OCI-LY1 (cell line): ENCODE results near the gene TUBB1.

Experiments used
- H2AFZ ChIP-seq: fragments of 200-600 bp; sonication (generic), shearing (Covaris generic); 2 replicates; pipeline ENCODE4 v1.6.0; 2014; ENCODE audit warnings: antibody characterized with exemption, mild to moderate bottlenecking, low read length
- H3F3A ChIP-seq: fragments of 200-600 bp; sonication (generic), shearing (Covaris generic); 2 replicates; pipeline ENCODE4 v1.6.0; 2014; ENCODE audit warnings: mild to moderate bottlenecking, antibody characterized with exemption, low read length, moderate library complexity; ENCODE audit not compliant: insufficient read depth
- H3K27ac ChIP-seq: fragments of 200-600 bp; sonication (generic); 2 replicates; pipeline ENCODE4 v1.5.1; 2014; ENCODE audit warnings: low read length, mixed run types, mild to moderate bottlenecking, low read depth; ENCODE audit not compliant: poor library complexity, severe bottlenecking
- H3K27me3 ChIP-seq: fragments of 200-600 bp; sonication (generic); 2 replicates; pipeline ENCODE4 v1.6.0; 2014; ENCODE audit warnings: antibody characterized with exemption, mild to moderate bottlenecking, low read length, moderate library complexity; ENCODE audit not compliant: insufficient read depth
- H3K36me3 ChIP-seq: fragments of 200-600 bp; sonication (generic); 2 replicates; pipeline ENCODE4 v1.6.1; 2014; ENCODE audit warnings: mild to moderate bottlenecking, antibody characterized with exemption, low read length, moderate library complexity, mixed read lengths; ENCODE audit not compliant: insufficient read depth
- H3K4me1 ChIP-seq: fragments of 200-600 bp; sonication (generic); 2 replicates; pipeline ENCODE4 v1.5.1; 2014; ENCODE audit warnings: mild to moderate bottlenecking, low read length, moderate library complexity; ENCODE audit not compliant: insufficient read depth, severe bottlenecking
- H3K4me2 ChIP-seq: fragments of 200-600 bp; sonication (generic), shearing (Covaris generic); 2 replicates; pipeline ENCODE4 v1.6.1; 2014; ENCODE audit warnings: low read length
- H3K4me3 ChIP-seq: fragments of 200-600 bp; sonication (generic); 2 replicates; pipeline ENCODE4 v1.5.1; 2014; ENCODE audit warnings: low read length, low read depth, mild to moderate bottlenecking, mixed read lengths; ENCODE audit not compliant: poor library complexity, severe bottlenecking
- H3K79me2 ChIP-seq: fragments of 200-600 bp; shearing (Covaris generic); 2 replicates; pipeline ENCODE4 v1.6.1; 2016; ENCODE audit warnings: mixed run types, low read length, mixed read lengths; ENCODE audit not compliant: insufficient read depth
- H3K9ac ChIP-seq: fragments of 200-600 bp; sonication (generic), shearing (Covaris generic); 2 replicates; pipeline ENCODE4 v1.6.1; 2014; ENCODE audit warnings: mild to moderate bottlenecking, low read length, mixed read lengths
- H3K9me2 ChIP-seq: fragments of 200-600 bp; sonication (generic), shearing (Covaris generic); 2 replicates; pipeline ENCODE4 v1.6.1; 2014; ENCODE audit warnings: low read depth, mild to moderate bottlenecking, low read length, mixed read lengths
- H3K9me3 ChIP-seq: fragments of 200-600 bp; shearing (Covaris generic); 2 replicates; pipeline ENCODE4 v1.6.1; 2014; ENCODE audit warnings: low read length, mixed read lengths
- H4K20me1 ChIP-seq: fragments of 200-600 bp; sonication (generic), shearing (Covaris generic); 2 replicates; pipeline ENCODE4 v1.6.0; 2016; ENCODE audit warnings: mild to moderate bottlenecking, low read length; ENCODE audit not compliant: insufficient read depth
- EZH2 ChIP-seq: fragments of 200-600 bp; sonication (generic), shearing (Covaris generic); IDR thresholded peaks from 2 replicates; pipeline ENCODE4 v1.8.0; 2017; ENCODE audit warnings: borderline replicate concordance, mixed run types, mild to moderate bottlenecking, antibody characterized with exemption, low read length, moderate library complexity, mixed read lengths
- TF ChIP-seq, protein P1 (sequence below): fragments of 200-600 bp; sonication (generic), shearing (Covaris generic); IDR thresholded peaks from 2 replicates; pipeline ENCODE4 v1.5.1; 2017; ENCODE audit warnings: mild to moderate bottlenecking, antibody characterized with exemption, low read length, moderate library complexity, mixed read lengths

The TUBB1 gene

GRCh38 chr20:59007665-59008511 lies 11.3 kb upstream of the TUBB1 start:
- H4K20me1 ChIP-seq: no peaks in the 10 kb centered on the region
- H3K4me3 ChIP-seq: peak overlapping the region; percentile 91

GRCh38 chr20:59008715-59009336 lies 10.4 kb upstream of the TUBB1 start:
- Histone ChIP-seq H3K4me2 (no peak overlapping the region), H3K27ac (peak overlapping the region; percentile 78)
- TF ChIP-seq EZH2: no peak
- TF ChIP-seq, protein P1, sequence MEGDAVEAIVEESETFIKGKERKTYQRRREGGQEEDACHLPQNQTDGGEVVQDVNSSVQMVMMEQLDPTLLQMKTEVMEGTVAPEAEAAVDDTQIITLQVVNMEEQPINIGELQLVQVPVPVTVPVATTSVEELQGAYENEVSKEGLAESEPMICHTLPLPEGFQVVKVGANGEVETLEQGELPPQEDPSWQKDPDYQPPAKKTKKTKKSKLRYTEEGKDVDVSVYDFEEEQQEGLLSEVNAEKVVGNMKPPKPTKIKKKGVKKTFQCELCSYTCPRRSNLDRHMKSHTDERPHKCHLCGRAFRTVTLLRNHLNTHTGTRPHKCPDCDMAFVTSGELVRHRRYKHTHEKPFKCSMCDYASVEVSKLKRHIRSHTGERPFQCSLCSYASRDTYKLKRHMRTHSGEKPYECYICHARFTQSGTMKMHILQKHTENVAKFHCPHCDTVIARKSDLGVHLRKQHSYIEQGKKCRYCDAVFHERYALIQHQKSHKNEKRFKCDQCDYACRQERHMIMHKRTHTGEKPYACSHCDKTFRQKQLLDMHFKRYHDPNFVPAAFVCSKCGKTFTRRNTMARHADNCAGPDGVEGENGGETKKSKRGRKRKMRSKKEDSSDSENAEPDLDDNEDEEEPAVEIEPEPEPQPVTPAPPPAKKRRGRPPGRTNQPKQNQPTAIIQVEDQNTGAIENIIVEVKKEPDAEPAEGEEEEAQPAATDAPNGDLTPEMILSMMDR: no peak

More at GRCh38 chr20:59007665-59008511, 11.3 kb upstream of the TUBB1 start:
- TF ChIP-seq EZH2: no peak
- TF ChIP-seq, protein P1: no peak
- Histone ChIP-seq H3K27me3 (no peaks in the 10 kb centered on the region), H3K4me2 (peak overlapping the region; percentile 85), H2AFZ (no peak overlapping the region), H3K9ac (peak overlapping the region; percentile 90), H3K4me1 (peaks cover 63% of the 10 kb centered on the region), H3K79me2 (no peaks in the 10 kb centered on the region), H3K9me2 (no peaks in the 10 kb centered on the region), H3K36me3 (peaks cover 14% of the 10 kb centered on the region; the same call in 1 of the 2 replicates), H3K27ac (peak overlapping the region; percentile 78), H3K9me3 (no peaks in the 10 kb centered on the region), H3F3A (no peaks in the 10 kb centered on the region)

DNA sequence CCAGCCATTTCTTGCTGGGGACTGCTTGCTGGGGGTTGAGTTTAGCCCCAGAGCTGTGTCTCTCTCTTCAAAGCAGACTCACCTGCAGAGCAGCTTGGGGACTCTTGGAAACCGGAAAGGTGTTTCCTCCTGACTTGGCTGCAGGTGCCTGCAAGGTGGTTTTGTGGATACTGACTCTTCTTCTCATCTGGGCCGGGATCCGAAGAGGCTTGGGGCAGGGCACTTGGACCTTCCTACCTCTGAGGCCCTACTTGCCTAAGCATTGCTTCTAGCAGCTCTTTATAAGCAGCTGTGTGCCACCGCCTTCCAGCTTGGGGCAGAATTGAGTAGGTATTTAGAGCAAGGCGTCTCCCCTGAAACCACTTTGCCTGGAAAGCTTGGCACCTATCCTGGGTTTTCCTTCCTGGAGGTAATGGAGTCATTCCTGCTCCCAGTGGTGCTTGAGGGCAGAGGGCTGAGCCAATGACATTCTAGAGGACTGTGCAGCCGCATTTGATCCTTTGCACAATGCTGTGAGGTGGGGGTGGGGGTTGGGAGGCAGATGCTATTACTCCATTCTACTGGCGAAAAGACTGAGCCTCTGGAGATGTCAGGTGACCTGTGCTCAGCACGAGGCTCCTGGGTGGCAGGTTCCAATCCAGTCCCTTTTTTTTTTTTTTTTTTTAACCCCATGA lies 8.8 kb upstream of the TUBB1 start:
- no peaks in the 10 kb centered on the region for H3K9me3 ChIP-seq
- no peak overlapping the region for H2AFZ ChIP-seq
- H3K9ac ChIP-seq: no peak overlapping the region
- H4K20me1 ChIP-seq: no peaks in the 10 kb centered on the region
- no peaks in the 10 kb centered on the region for H3K27me3 ChIP-seq
- H3K4me3 ChIP-seq: no peak overlapping the region
- no peak overlapping the region for H3K4me2 ChIP-seq
- TF ChIP-seq, protein P1: no peak
- TF ChIP-seq EZH2: no peak
- H3K9me2 ChIP-seq: no peaks in the 10 kb centered on the region
- no peaks in the 10 kb centered on the region for H3F3A ChIP-seq
- no peaks in the 10 kb centered on the region for H3K36me3 ChIP-seq
- H3K4me1 ChIP-seq: peaks cover 44% of the 10 kb centered on the region
- no peaks in the 10 kb centered on the region for H3K79me2 ChIP-seq
- no peak overlapping the region for H3K27ac ChIP-seq

More at GRCh38 chr20:59008715-59009336, 10.4 kb upstream of the TUBB1 start:
- H3K9ac ChIP-seq: no peak overlapping the region
- peaks cover 6% of the 10 kb centered on the region; the same call in 1 of the 2 replicates for H3K36me3 ChIP-seq
- no peaks in the 10 kb centered on the region for H3F3A ChIP-seq
- H3K27me3 ChIP-seq: no peaks in the 10 kb centered on the region
- H4K20me1 ChIP-seq: no peaks in the 10 kb centered on the region
- H3K4me3 ChIP-seq: no peak overlapping the region
- no peak overlapping the region for H2AFZ ChIP-seq
- no peaks in the 10 kb centered on the region for H3K9me3 ChIP-seq
- no peaks in the 10 kb centered on the region for H3K79me2 ChIP-seq
- H3K9me2 ChIP-seq: no peaks in the 10 kb centered on the region
- peaks cover 54% of the 10 kb centered on the region for H3K4me1 ChIP-seq
